SK-N-SH (cell line): ENCODE measurements around the gene SDCCAG8. TPM values are rescaled to one million over a fixed set of nuclear protein-coding genes. Genes with fewer than 3 reads are reported as not detected.

ENCODE experiments used
- CTCF ChIA-PET: fragments of 300-600, 350-600 bp; formaldehyde crosslinking; extraction: SDS; loops from one replicate; lab custom pipeline; 2021; lab: Yijun Ruan, JAX
- POLR2A ChIA-PET: fragments of 350-600 bp; sonication (Branson Sonifier 250); formaldehyde crosslinking; extraction: SDS; loops from one replicate; lab custom pipeline; 2020; ENCODE audit warnings: antibody characterized with exemption, inconsistent platforms; lab: Yijun Ruan, JAX
- DNase-seq: peaks from one replicate; pipeline ENCODE4 v3.0.0; 2012
- H2AFZ ChIP-seq: fragments of 200-600 bp; sonication (generic); 2 replicates; pipeline ENCODE4 v1.8.1; 2016; ENCODE audit warnings: antibody characterized with exemption, mild to moderate bottlenecking, low read depth
- H3F3A ChIP-seq: fragments of 200-600 bp; sonication (generic); replicated peaks from 2 replicates; pipeline ENCODE3; 2016; ENCODE audit warnings: antibody characterized with exemption, mild to moderate bottlenecking; ENCODE audit not compliant: insufficient read depth
- H3K27ac ChIP-seq, 2 experiments: fragments of 200-500 bp in 1 of 2; fragments of 200-600 bp in 1 of 2; sonication (Bioruptor generic) in 1 of 2; sonication (generic), shearing (Covaris generic) in 1 of 2; 2 replicates each; pipeline versions ENCODE4 v1.5.1 to v1.6.1; 2014 to 2016; ENCODE audit warnings: low read depth in 2 of 2, inconsistent platforms in 1 of 2, low read length in 1 of 2, mild to moderate bottlenecking in 1 of 2, mixed read lengths in 1 of 2
- H3K27me3 ChIP-seq: fragments of 200-600 bp; sonication (generic), shearing (Covaris generic); 2 replicates; pipeline ENCODE4 v1.6.1; 2016; ENCODE audit warnings: mixed run types; ENCODE audit not compliant: insufficient read depth
- H3K36me3 ChIP-seq, 2 experiments: fragments of 200-500 bp in 1 of 2; fragments of 200-600 bp in 1 of 2; sonication (Bioruptor generic) in 1 of 2; sonication (generic) in 1 of 2; replicated peaks in 1 of 2; 2 replicates each; pipeline versions ENCODE3 to v1.5.1; 2014 to 2016; ENCODE audit warnings: low read length in 1 of 2, mild to moderate bottlenecking in 1 of 2; ENCODE audit not compliant: insufficient read depth in 2 of 2, control insufficient read depth in 1 of 2
- H3K4me1 ChIP-seq, 2 experiments: fragments of 200-500 bp in 1 of 2; fragments of 200-600 bp in 1 of 2; sonication (Bioruptor generic) in 1 of 2; sonication (generic), shearing (Covaris generic) in 1 of 2; 2 replicates each; pipeline versions ENCODE4 v1.5.1 to v1.6.1; 2014 to 2016; ENCODE audit warnings: low read depth in 1 of 2, low read length in 1 of 2, mixed run types in 1 of 2; ENCODE audit not compliant: insufficient read depth in 2 of 2, control insufficient read depth in 1 of 2
- H3K4me2 ChIP-seq: fragments of 200-600 bp; sonication (generic), shearing (Covaris generic); 2 replicates; pipeline ENCODE4 v1.6.1; 2017; ENCODE audit warnings: mixed run types
- H3K4me3 ChIP-seq, 2 experiments: fragments of 200-500 bp in 1 of 2; fragments of 200-600 bp in 1 of 2; sonication (Bioruptor generic) in 1 of 2; sonication (generic), shearing (Covaris generic) in 1 of 2; 2 replicates each; pipeline versions ENCODE4 v1.5.1 to v1.8.1; 2014 to 2016; ENCODE audit warnings: low read depth in 2 of 2, inconsistent platforms in 1 of 2, low read length in 1 of 2, mild to moderate bottlenecking in 1 of 2, mixed read lengths in 1 of 2, moderate library complexity in 1 of 2
- H3K79me2 ChIP-seq: fragments of 200-600 bp; sonication (generic); 2 replicates; pipeline ENCODE4 v1.8.1; 2017; ENCODE audit warnings: mild to moderate bottlenecking; ENCODE audit not compliant: insufficient read depth
- H3K9ac ChIP-seq: fragments of 200-600 bp; sonication (generic); 2 replicates; pipeline ENCODE4 v1.6.1; 2017; ENCODE audit warnings: mixed run types
- H3K9me2 ChIP-seq: fragments of 200-600 bp; sonication (generic); 2 replicates; pipeline ENCODE4 v1.6.1; 2017; ENCODE audit warnings: mixed run types
- H3K9me3 ChIP-seq: fragments of 200-600 bp; sonication (generic); 2 replicates; pipeline ENCODE4 v1.6.1; 2017; ENCODE audit warnings: mixed run types, mild to moderate bottlenecking, moderate library complexity
- H4K20me1 ChIP-seq: fragments of 200-600 bp; sonication (generic); 2 replicates; pipeline ENCODE4 v1.6.1; 2017; ENCODE audit warnings: mild to moderate bottlenecking, mixed run types; ENCODE audit not compliant: insufficient read depth
- CHD2 ChIP-seq: fragments of 150-350 bp; IDR thresholded peaks from 2 replicates; pipeline ENCODE4 v1.6.1; 2018; ENCODE audit warnings: low read length; ENCODE audit not compliant: partially characterized antibody
- CTCF ChIP-seq: fragments of 200-600 bp; sonication (generic); IDR thresholded peaks from 2 replicates; pipeline ENCODE4 v1.6.1; 2017; ENCODE audit warnings: antibody characterized with exemption, mild to moderate bottlenecking, moderate library complexity
- FOXJ3 ChIP-seq: sonication (generic); formaldehyde crosslinking; IDR thresholded peaks from 2 replicates; pipeline ENCODE4 v1.5.1; 2020; ENCODE audit warnings: mild to moderate bottlenecking, missing genetic modification reagents
- JUND ChIP-seq: IDR thresholded peaks from 2 replicates; pipeline ENCODE4 v1.4.0; 2012
- MXI1 ChIP-seq: IDR thresholded peaks from 2 replicates; pipeline ENCODE4 v1.6.1; 2012; ENCODE audit warnings: mild to moderate bottlenecking, low read depth, low read length, improper control_type of control experiment
- NFIC ChIP-seq: IDR thresholded peaks from 2 replicates; pipeline ENCODE4 v1.4.0; 2012; ENCODE audit warnings: borderline replicate concordance
- RAD21 ChIP-seq: IDR thresholded peaks from 2 replicates; pipeline ENCODE4 v1.6.1; 2012; ENCODE audit warnings: mild to moderate bottlenecking, low read length
- RCOR1 ChIP-seq: fragments of 150-350 bp; IDR thresholded peaks from 2 replicates; pipeline ENCODE4 v1.6.1; 2017; ENCODE audit warnings: antibody characterized with exemption, low read length
- TCF12 ChIP-seq: IDR thresholded peaks from 2 replicates; pipeline ENCODE4 v1.4.0; 2012
- TEAD4 ChIP-seq: IDR thresholded peaks from 2 replicates; pipeline ENCODE4 v1.4.0; 2012; ENCODE audit warnings: mild to moderate bottlenecking, borderline replicate concordance; ENCODE audit not compliant: insufficient read depth
- ZBTB33 ChIP-seq: IDR thresholded peaks from 2 replicates; pipeline ENCODE4 v1.4.0; 2012; ENCODE audit warnings: low read depth, borderline replicate concordance
- WGBS: methylation state at CpG from one replicate; pipeline ENCODE4 v1.1.6; 2017; ENCODE audit warnings: low lambda C conversion rate; 5-methylcytosine and 5-hydroxymethylcytosine counted together
- polyA plus RNA-seq, 3 experiments: library from polyadenylated mRNA; depleted of rRNA; stranded (reverse); fragments of >200 nt; gene quantifications; 2 replicates each; pipeline ENCODE4 v1.2.3, GENCODE V29; 2012
- TF ChIP-seq, protein P1 (sequence below): IDR thresholded peaks from 2 replicates; pipeline ENCODE4 v1.4.0; 2012; ENCODE audit warnings: low read depth, borderline replicate concordance

The SDCCAG8 gene
- polyA plus RNA-seq, 1 of the 3 experiments (the other 2 are of a cell fraction): 22.7 TPM

DNA sequence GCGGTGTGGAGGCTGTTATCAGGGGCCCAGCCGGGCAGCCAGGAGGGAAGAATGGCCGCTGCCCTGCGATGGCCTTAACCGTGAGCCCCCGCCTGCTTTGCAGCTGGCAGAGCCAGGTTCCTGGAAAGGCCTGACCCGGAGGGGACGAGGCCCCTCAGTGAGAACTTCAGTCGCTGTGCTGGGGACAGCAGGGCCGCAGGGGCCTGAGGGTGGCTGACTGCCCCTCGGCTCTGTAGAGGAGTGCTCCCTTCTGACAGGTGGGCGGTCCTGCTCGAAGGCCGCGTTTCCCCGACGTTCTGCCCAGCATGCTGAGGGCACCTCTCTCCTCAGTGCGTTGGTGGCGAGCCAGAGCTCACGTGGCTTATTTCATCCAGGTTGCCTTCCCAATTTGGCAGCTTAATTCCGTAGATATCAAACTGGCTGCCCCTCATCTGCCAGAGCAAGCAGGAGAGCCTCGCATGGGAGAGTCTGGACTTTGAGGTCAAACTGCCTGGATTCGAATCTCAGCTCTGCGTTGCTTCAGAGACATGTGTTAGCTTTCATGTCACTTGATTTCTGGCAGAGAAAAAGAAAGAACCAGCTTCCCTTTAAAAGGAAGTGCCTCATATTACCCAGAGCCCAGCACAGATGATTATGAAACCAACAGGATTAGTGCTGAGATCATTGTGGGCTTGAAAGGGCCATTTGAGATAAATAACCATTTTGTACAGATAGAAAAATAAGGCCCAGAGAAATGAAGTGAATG lies 239.8 kb downstream of the SDCCAG8 start:
- ChIA-PET CTCF (interaction anchor here (1.0 to 1.2 kb wide), 3 partner anchors 20 to 778 kb away, joined by 3 to 4 read pairs (median 3); no protein-coding TSS in a partner anchor), POLR2A (no interaction called here)
- Histone ChIP-seq H3K4me3 (no peak overlapping the region), H2AFZ (no peak overlapping the region), H4K20me1 (no peaks in the 10 kb centered on the region), H3K79me2 (no peaks in the 10 kb centered on the region), H3K9me3 (no peaks in the 10 kb centered on the region), H3K36me3 (peaks cover 18 to 22% of the 10 kb centered on the region in 2 experiments), H3K27me3 (no peaks in the 10 kb centered on the region), H3K4me1 (peaks cover 7 to 38% of the 10 kb centered on the region in 2 experiments; a peak in 1 of 4 replicates), H3F3A (peaks cover 24% of the 10 kb centered on the region), H3K4me2 (no peak overlapping the region), H3K9me2 (no peaks in the 10 kb centered on the region), H3K27ac (peak overlapping the region in 1 of 2 experiments; percentile 39; a peak in 1 of 4 replicates), H3K9ac (no peak overlapping the region)
- no peak for DNase-seq
- 95% methylated on average over 21 of the region's 24 CpGs for WGBS
- TF ChIP-seq MXI1: no peak
- TF ChIP-seq RCOR1: no peak
- TF ChIP-seq ZBTB33: no peak
- TF ChIP-seq TCF12: no peak
- no peak for TF ChIP-seq CHD2
- no peak for TF ChIP-seq FOXJ3

GRCh38 chr1:243496187-243496646 lies 240.4 kb downstream of the SDCCAG8 start:
- H3K4me1 ChIP-seq: peaks cover 7 to 34% of the 10 kb centered on the region in 2 experiments; a peak in 1 of 4 replicates
- ChIA-PET CTCF (interaction anchor here (1.0 to 1.2 kb wide), 3 partner anchors 20 to 777 kb away, joined by 3 to 4 read pairs (median 3); no protein-coding TSS in a partner anchor), POLR2A (no interaction called here)
- no peaks in the 10 kb centered on the region for H3K9me3 ChIP-seq
- no peak overlapping the region for H2AFZ ChIP-seq
- no peaks in the 10 kb centered on the region for H3K79me2 ChIP-seq
- peaks cover 26% of the 10 kb centered on the region for H3F3A ChIP-seq
- no peak for TF ChIP-seq JUND
- no peak for TF ChIP-seq NFIC
- no peak overlapping the region for H3K4me2 ChIP-seq
- DNase-seq: no peak
- H3K36me3 ChIP-seq: peaks cover 18 to 22% of the 10 kb centered on the region in 2 experiments
- no peak overlapping the region for H3K9ac ChIP-seq
- WGBS: 92% methylated on average over 16 of the region's 19 CpGs
- H3K9me2 ChIP-seq: no peaks in the 10 kb centered on the region
- H3K27me3 ChIP-seq: no peaks in the 10 kb centered on the region
- H3K4me3 ChIP-seq: no peak overlapping the region
- peak overlapping the region in 1 of 2 experiments; percentile 43; a peak in 1 of 4 replicates for H3K27ac ChIP-seq
- H4K20me1 ChIP-seq: no peaks in the 10 kb centered on the region

DNA sequence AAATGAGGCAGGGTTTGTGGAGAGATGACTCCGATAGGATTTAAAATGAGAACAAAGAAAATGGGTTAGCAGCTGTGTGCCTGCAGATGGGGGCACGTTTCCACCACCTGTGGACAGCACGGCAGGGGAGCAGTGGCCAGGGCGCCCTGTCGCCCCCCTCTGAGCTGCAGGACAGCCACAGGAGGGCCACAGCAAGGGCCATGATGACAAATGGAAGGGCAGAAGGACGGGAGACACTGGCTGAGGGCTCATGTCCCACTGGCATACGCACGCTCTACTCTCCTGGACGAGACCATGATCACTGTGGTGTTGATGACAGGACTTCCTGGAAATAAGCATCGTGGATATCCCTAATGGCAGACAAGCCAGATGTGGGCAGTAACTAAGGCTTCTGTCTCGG lies 241.0 kb downstream of the SDCCAG8 start:
- no peak overlapping the region for H3K4me2 ChIP-seq
- no peak overlapping the region for H2AFZ ChIP-seq
- no peaks in the 10 kb centered on the region for H3K9me3 ChIP-seq
- 97% methylated on average over 11 of the region's 11 CpGs for WGBS
- H3K27me3 ChIP-seq: no peaks in the 10 kb centered on the region
- no peak overlapping the region for H3K4me3 ChIP-seq
- H3K27ac ChIP-seq: peak overlapping the region in 1 of 2 experiments; percentile 43; a peak in 1 of 4 replicates
- no peaks in the 10 kb centered on the region for H3K9me2 ChIP-seq
- H4K20me1 ChIP-seq: no peaks in the 10 kb centered on the region
- no peak for DNase-seq
- peaks cover 7 to 32% of the 10 kb centered on the region in 2 experiments; a peak in 1 of 4 replicates for H3K4me1 ChIP-seq
- TF ChIP-seq CHD2 (no peak), MXI1 (no peak), TEAD4 (no peak), ZBTB33 (no peak), RAD21 (no peak), CTCF (no peak)
- TF ChIP-seq, protein P1, sequence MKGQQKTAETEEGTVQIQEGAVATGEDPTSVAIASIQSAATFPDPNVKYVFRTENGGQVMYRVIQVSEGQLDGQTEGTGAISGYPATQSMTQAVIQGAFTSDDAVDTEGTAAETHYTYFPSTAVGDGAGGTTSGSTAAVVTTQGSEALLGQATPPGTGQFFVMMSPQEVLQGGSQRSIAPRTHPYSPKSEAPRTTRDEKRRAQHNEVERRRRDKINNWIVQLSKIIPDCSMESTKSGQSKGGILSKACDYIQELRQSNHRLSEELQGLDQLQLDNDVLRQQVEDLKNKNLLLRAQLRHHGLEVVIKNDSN: no peak
- TF ChIP-seq, all 33 proteins: peak for 0
- Histone ChIP-seq H3F3A (peaks cover 32% of the 10 kb centered on the region), H3K9ac (no peak overlapping the region), H3K79me2 (no peaks in the 10 kb centered on the region), H3K36me3 (peaks cover 18 to 22% of the 10 kb centered on the region in 2 experiments)
- ChIA-PET CTCF (no interaction called here), POLR2A (no interaction called here)
